GM12878 (cell line): ENCODE data around the gene FGFBP3. TPM values are rescaled to one million over a fixed set of nuclear protein-coding genes. Genes with fewer than 3 reads are reported as not detected.

ENCODE experiments used
- CTCF ChIP-seq, 3 experiments: IDR thresholded peaks in 2 of 3; conservative IDR thresholded peaks in 1 of 3; 2 replicates each; pipeline ENCODE4 v1.5.1; 2011; ENCODE audit warnings: low read depth in 3 of 3, low read length in 3 of 3, mild to moderate bottlenecking in 3 of 3, control low read depth in 2 of 3, moderate library complexity in 2 of 3, inconsistent platforms in 1 of 3, mixed read lengths in 1 of 3; ENCODE audit not compliant: control insufficient read depth in 2 of 3, insufficient read depth in 1 of 3; ENCODE audit errors: extremely low read depth in 1 of 3
- CUX1 ChIP-seq: IDR thresholded peaks from 2 replicates; pipeline ENCODE4 v1.6.1; 2012; ENCODE audit warnings: improper control_type of control experiment, low read depth, low read length; ENCODE audit not compliant: insufficient replicate concordance
- E2F4 ChIP-seq: IDR thresholded peaks from 2 replicates; pipeline ENCODE4 v1.6.1; 2012; ENCODE audit warnings: low read depth, low read length, improper control_type of control experiment
- EZH2 ChIP-seq: IDR thresholded peaks from 2 replicates; pipeline ENCODE4 v1.6.1; 2012; ENCODE audit warnings: low read depth, mild to moderate bottlenecking, control low read depth, inconsistent platforms, low read length, borderline replicate concordance; ENCODE audit not compliant: control insufficient read depth
- IKZF2 ChIP-seq, 2 experiments: fragments of 450-650 bp; IDR thresholded peaks; 2 replicates each; pipeline ENCODE4 v1.6.1; 2017; ENCODE audit warnings: mild to moderate bottlenecking in 2 of 2, moderate library complexity in 2 of 2
- IRF5 ChIP-seq: fragments of 450-650 bp; IDR thresholded peaks from 2 replicates; pipeline ENCODE4 v1.6.1; 2017; ENCODE audit warnings: borderline replicate concordance
- KLF5 ChIP-seq: fragments of 450-650 bp; IDR thresholded peaks from 2 replicates; pipeline ENCODE4 v1.6.1; 2014; ENCODE audit warnings: mild to moderate bottlenecking; ENCODE audit not compliant: partially characterized antibody
- POU2F2 ChIP-seq: IDR thresholded peaks from 3 replicates; pipeline ENCODE4 v1.6.1; 2011; ENCODE audit warnings: low read depth, mild to moderate bottlenecking, low read length, borderline replicate concordance
- REST ChIP-seq: IDR thresholded peaks from 2 replicates; pipeline ENCODE4 v1.6.1; 2012; ENCODE audit warnings: mild to moderate bottlenecking, low read depth, low read length
- SUPT20H ChIP-seq: IDR thresholded peaks from 2 replicates; pipeline ENCODE4 v1.6.1; 2011; ENCODE audit warnings: low read depth, mild to moderate bottlenecking, low read length, moderate library complexity, borderline replicate concordance; ENCODE audit not compliant: control insufficient read depth
- ZBED1 ChIP-seq: IDR thresholded peaks from 2 replicates; pipeline ENCODE4 v1.6.1; 2016; ENCODE audit warnings: borderline replicate concordance
- ZBTB33 ChIP-seq: fragments of 450-650 bp; IDR thresholded peaks from 2 replicates; pipeline ENCODE4 v1.6.1; 2017; ENCODE audit warnings: mild to moderate bottlenecking
- ZNF207 ChIP-seq: fragments of 450-650 bp; IDR thresholded peaks from 2 replicates; pipeline ENCODE4 v1.6.1; 2014; ENCODE audit warnings: antibody characterized with exemption, mild to moderate bottlenecking, borderline replicate concordance
- polyA plus RNA-seq, 11 experiments: library from polyadenylated mRNA; depleted of rRNA in 4 of 11; unstranded in 6 of 11; stranded (reverse) in 5 of 11; fragments of >200 nt; fragmentation: Nextera tagmentation in 4 of 11; fragmentation: Illumina TruSeq in 1 of 11; extraction: Ambion mirVana in 4 of 11; extraction: Trizol in 1 of 11; gene quantifications; 1 replicate in 1 of 11; 2 replicates in 10 of 11; pipeline versions ENCODE4 v1.2.1 to v1.2.3, GENCODE V29; 2011 to 2016; ENCODE audit warnings: inconsistent platforms in 2 of 11, missing spikeins in 2 of 11, low read depth in 1 of 11
- total RNA-seq, 4 experiments: library from RNA; depleted of rRNA in 3 of 4; stranded (reverse); fragments of >200 nt in 3 of 4; fragmentation: Illumina TruSeq in 1 of 4; extraction: Trizol in 1 of 4; gene quantifications; 2 replicates each; pipeline versions ENCODE4 v1.2.1 to v1.2.3, GENCODE V29; 2013 to 2021

Gene FGFBP3
- total and polyA plus RNA-seq, 10 of the 15 experiments (the other 5 are each of a cell fraction or from before 2014, with no cell fraction given): 0.08 to 1.0 (median 0.23) TPM

- TF ChIP-seq REST (no peak), EZH2 (no peak), IKZF2 (IDR thresholded peaks at IDR 0.05) (no peak), IRF5 (no peak), ZNF207 (no peak), ZBTB33 (no peak), POU2F2 (no peak), SUPT20H (no peak), E2F4 (no peak), ZBED1 (no peak), CUX1 (no peak), CTCF (IDR thresholded peaks at IDR 0.05 in 2 of 3, conservative IDR thresholded peaks at IDR 0.05 in 1 of 3; ENCODE audit: control insufficient read depth in 2 of 3, extremely low read depth in 1 of 3, insufficient read depth in 1 of 3, low read depth in 3 of 3, low read length in 3 of 3) (no peak), KLF5 (no peak)
These were observed 33.5 kb downstream of the FGFBP3 start (continued) for GRCh38 chr10:91875779-91876178.
